ENCODE results near the gene SPATA2L.

DNA sequence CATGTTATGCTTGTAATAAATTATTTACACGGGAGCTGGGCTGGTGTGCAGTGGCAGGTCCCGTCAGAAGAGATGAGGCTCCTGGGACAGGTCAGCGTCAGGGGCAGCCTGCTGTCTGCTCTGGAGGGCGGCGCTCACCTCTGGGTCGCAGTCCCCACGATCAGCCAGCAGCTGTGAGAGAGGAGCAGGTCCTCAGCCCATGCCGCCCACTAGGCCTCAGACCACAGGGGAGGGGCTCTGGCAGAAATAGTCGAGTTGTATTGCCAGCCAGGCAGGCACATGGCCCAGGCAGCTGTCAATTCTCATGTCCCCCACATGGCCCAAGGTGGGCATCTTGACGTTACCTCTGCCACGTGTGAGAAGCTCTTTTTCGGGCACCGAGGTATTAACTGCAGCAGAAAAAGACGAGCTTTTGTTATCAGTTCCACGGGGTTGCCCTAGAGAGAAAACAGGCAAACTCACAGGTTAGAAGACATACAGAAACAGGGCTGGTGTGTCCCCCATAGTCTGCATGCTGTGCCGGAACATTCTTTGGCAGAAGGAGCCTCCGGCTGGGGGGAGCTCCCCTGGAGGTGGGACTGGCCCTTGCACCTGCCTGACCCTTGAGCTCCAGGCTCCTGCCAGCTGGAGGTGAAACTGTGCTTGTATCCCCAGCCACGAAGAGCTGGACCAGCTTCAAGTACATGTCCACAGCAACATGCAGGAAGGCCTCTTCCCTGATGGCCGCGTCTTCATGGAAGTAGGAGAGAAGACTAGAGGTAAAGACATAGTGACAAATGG, 37.2 kb upstream of the SPATA2L start:
- TF ChIP-seq, protein P1, sequence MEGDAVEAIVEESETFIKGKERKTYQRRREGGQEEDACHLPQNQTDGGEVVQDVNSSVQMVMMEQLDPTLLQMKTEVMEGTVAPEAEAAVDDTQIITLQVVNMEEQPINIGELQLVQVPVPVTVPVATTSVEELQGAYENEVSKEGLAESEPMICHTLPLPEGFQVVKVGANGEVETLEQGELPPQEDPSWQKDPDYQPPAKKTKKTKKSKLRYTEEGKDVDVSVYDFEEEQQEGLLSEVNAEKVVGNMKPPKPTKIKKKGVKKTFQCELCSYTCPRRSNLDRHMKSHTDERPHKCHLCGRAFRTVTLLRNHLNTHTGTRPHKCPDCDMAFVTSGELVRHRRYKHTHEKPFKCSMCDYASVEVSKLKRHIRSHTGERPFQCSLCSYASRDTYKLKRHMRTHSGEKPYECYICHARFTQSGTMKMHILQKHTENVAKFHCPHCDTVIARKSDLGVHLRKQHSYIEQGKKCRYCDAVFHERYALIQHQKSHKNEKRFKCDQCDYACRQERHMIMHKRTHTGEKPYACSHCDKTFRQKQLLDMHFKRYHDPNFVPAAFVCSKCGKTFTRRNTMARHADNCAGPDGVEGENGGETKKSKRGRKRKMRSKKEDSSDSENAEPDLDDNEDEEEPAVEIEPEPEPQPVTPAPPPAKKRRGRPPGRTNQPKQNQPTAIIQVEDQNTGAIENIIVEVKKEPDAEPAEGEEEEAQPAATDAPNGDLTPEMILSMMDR (IDR thresholded peaks at IDR 0.05; ENCODE audit: insufficient read depth, low read depth, low read length) = no peak
- no peak for TF ChIP-seq EZH2 (IDR thresholded peaks at IDR 0.05; ENCODE audit: insufficient read depth, low read length)
